Stimulated activated CD8-positive, alpha-beta memory T cell treated with anti-CD3 and anti-CD28 coated beads, Interleukin-15, amount 100 ng/mL, for 24 hours (primary cell): ENCODE results near the gene IL23A.
"Not testable (repeated sequence)": the region's sequence is repeated elsewhere in the genome, so short reads cannot be mapped to it uniquely, and the experiment has no call there.

Experiments
- DNase-seq: peaks from one replicate; pipeline ENCODE4 v3.0.0-alpha.2; 2020; ENCODE audit warnings: low read depth

The IL23A gene

GRCh38 chr12:56338308-56339157 is at the start of gene IL23A:
Gene IL23A, plus strand, starts transcription at chr12:56338884. Its CDS starts 161 bp downstream, at chr12:56339045.
- no peak for DNase-seq

- no peak for DNase-seq
These were observed 44.9 kb upstream of the IL23A start for GRCh38 chr12:56293795-56294194.

GRCh38 chr12:56296295-56296694 is 42.4 kb upstream of the IL23A start:
- DNase-seq = no peak

- no peak for DNase-seq
These were observed 41.3 kb upstream of the IL23A start for GRCh38 chr12:56297400-56297799.

GRCh38 chr12:56298828-56299227 is 39.9 kb upstream of the IL23A start:
- no peak for DNase-seq

DNA sequence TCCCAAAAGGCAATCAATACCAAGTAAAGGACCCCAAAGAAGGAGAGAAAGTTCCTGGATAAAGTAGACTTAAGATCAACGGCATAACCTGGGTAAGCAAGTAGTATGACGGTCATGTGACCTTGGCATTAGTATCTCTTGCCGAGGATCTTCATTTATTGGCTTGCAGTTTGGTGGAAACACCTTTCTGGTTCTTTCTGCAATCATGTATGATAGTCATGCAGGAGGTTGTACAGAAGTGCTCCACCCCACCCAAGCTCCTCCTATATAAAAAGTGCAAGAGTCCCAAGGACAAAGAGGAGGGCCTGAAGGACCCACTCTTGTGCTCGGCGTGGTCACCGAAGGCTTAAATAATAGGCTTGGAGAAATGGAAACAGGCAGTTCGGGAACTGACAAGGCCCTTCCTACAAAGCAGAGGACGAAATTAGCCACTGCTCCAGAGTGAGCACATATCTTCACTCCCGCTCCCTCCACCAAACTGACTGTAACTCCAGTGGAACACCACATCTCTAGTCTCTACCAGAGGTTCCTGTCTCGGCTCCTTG is 39.3 kb upstream of the IL23A start:
- DNase-seq = no peak

- peak; percentile 87 for DNase-seq
These were observed 38.6 kb upstream of the IL23A start, which contains the start of gene CS for GRCh38 chr12:56299853-56300643. Gene CS, minus strand, starts transcription at chr12:56300330. Its CDS starts 129 bp downstream, at chr12:56300201.

- DNase-seq = no peak
These were observed 37.8 kb upstream of the IL23A start for GRCh38 chr12:56300644-56301464.

DNA sequence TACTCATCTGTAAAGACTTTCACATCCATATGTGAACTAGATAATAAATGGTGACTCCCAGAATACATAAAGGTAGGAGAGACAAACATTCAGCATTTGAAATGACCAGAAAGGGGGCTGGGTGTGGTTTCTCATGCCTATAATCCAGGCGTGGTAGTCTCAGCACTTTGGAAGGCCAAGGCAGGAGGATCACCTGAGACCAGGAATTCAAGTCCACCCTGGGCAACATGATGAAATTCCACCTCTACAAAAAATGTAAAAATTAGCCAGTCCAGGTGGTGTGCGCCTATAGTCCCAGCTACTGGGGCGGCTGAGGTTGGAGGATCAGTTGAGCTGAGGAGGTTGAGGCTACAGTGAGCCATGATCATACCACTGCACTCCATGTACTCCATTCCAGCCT is 34.4 kb upstream of the IL23A start:
- no peak for DNase-seq

GRCh38 chr12:56304872-56305590 is 33.7 kb upstream of the IL23A start:
- no peak for DNase-seq

- no peak for DNase-seq
These were observed 31.3 kb upstream of the IL23A start for GRCh38 chr12:56307221-56307965.

- DNase-seq = no peak
These were observed 30.0 kb upstream of the IL23A start for GRCh38 chr12:56308714-56309113.

GRCh38 chr12:56311003-56311402 is 27.7 kb upstream of the IL23A start:
- no peak for DNase-seq

DNA sequence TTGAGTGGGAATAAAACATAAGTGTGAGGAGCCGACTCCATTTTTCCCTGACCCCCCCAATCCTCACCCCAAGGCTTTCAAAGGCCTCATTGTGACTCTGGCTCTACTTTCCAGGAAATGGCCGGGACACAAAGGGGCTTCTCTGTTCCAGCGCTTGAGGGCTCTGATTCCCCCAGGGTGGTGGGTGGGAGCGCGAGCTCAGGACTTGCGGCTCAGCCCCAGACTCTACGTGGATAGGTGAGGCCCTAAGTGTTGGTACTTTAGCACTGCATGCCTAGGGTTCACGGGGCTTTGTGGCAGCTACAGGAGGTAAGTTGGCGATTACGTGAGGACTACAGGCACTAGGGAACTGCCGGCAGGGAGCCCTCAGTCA is 23.4 kb upstream of the IL23A start:
- DNase-seq = no peak

DNA sequence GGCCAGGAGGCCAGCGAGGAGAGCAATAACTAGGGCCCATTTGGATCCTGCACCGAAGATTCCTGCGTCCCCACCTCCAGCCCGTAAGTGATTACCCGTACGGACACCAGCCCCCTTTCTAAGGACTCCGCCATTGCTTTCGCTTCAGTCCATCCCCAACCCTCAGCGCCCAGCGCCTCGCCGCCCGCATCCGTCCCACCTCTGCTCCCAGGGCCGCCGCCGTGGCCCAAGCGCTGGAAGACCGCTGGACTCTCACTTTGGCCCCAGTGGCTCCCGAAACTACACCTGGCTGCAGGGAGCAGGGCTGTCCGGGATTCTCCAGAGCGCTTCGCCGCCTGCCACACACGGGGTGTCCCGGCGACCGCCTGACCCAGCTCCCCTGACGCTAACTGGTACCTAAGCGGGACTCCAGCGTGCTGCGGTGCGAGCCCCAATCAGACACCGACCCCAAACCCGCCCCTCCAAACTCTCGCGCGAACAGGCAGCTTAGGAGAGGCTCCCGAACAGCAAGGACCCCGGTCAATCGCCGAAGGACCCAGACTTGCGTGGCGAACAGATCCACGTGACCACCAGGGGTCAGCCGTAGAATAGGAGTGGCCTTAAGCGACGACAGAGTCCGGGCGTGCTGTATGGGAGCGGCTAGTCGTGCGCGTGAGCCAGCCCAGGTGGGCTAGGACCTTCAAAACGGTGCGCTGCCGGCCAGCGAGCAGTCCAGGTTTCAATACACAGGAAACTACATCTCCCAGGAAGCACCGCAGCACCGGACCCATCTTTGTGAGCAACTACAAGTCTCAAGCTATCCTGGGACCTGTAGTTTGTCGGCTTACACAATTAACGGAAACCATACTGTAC is 22.8 kb upstream of the IL23A start, which contains the start of gene CNPY2:
CNPY2 (minus strand) TSS at position 367 of the 852 bp plus-strand sequence. CDS start 771 bp downstream, outside the sequence.
- peak; percentile 74 for DNase-seq

DNA sequence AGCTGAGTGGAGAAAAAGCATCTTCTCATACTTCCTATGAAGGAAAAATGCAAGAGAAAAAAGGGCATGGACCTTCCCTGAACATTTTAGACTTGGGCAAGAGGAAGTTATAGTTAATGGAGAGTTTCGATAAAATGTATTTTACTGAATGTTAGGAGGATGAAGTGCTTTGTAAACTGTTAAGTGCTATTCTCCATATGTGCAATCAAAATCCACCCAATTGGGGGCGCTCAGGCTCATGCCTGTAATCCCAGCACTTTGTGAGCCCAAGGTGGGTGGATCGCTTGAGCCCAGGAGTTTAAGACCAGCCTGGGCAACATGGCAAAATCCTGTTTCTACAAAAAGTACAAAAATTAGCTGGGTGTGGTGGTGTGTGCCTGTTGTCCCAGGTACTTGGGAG is 21.0 kb upstream of the IL23A start:
- no peak for DNase-seq

DNA sequence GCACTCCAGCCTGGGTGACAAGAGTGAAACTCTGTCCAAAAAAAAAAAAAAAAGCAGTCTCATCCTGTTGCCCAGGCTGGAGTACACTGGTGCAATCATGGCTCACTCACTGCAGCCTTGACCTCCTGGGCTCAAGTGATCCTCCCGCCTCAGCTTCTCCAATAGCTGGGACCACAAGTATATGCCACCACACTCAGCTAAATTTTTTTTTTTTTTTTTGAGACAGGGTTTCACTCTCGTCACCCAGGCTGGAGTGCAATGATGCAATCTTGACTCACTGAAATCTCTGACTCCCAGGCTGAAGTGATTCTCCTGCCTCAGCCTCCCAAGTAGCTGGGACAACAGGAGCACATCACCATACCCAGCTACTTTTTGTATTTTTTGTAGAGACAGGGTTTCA is 17.7 kb upstream of the IL23A start:
- no peak for DNase-seq

DNA sequence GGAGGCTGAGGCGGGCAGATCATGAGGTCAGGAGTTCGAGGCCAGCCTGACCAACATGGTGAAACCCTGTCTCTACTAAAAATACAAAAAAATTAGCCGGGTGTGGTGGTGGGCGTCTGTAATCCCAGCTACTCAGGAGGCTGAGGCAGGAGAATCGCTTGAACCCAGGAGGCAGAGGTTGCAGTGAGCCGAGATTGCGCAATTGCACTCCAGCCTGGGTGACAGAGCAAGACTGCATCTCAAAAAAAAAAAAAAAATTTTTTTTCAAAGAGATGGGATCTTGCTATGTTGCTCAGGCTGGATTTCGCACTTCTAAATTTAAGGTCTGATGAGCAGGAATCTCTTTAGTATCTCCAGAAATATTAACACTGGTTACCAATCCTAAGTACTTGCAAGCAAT is 17.1 kb upstream of the IL23A start:
- DNase-seq = not testable (repeated sequence)

- no peak for DNase-seq
These were observed 14.5 kb upstream of the IL23A start for GRCh38 chr12:56324206-56324605.
